Keratinocyte (primary cell): ENCODE measurements around the gene PVR. TPM values are rescaled to one million over a fixed set of nuclear protein-coding genes. Genes with fewer than 3 reads are reported as not detected.

Experiments
- DNase-seq: peaks from one replicate; pipeline ENCODE4 v3.0.0-alpha.2; 2011; ENCODE audit warnings: low read depth, missing footprints, low spot score
- FAIRE-seq: peaks from 2 replicates; lab custom pipeline; 2011; peaks lifted over from hg19 to GRCh38; lab: Jason Lieb, UNC
- H2AFZ ChIP-seq: 2 replicates; pipeline ENCODE4 v1.6.0; 2012; ENCODE audit warnings: low read length, control low read depth, inconsistent platforms; ENCODE audit not compliant: control insufficient read depth
- H3K27ac ChIP-seq: 2 replicates; pipeline ENCODE4 v1.5.1; 2011; ENCODE audit warnings: low read length; ENCODE audit not compliant: control insufficient read depth, insufficient read depth
- H3K27me3 ChIP-seq: 3 replicates; pipeline ENCODE4 v1.6.0; 2011; ENCODE audit warnings: low read length; ENCODE audit not compliant: control insufficient read depth, insufficient read depth; ENCODE audit errors: extremely low read depth
- H3K36me3 ChIP-seq, 2 experiments: 2 replicates in 1 of 2; 3 replicates in 1 of 2; pipeline ENCODE4 v1.5.1; 2011; ENCODE audit warnings: low read length in 2 of 2, mild to moderate bottlenecking in 1 of 2; ENCODE audit not compliant: control insufficient read depth in 2 of 2, insufficient read depth in 2 of 2; ENCODE audit errors: extremely low read depth in 1 of 2
- H3K4me1 ChIP-seq: 3 replicates; pipeline ENCODE4 v1.5.1; 2011; ENCODE audit warnings: low read length; ENCODE audit not compliant: control insufficient read depth, insufficient read depth; ENCODE audit errors: extremely low read depth
- H3K4me2 ChIP-seq: 3 replicates; pipeline ENCODE4 v1.6.0; 2011; ENCODE audit warnings: low read depth, low read length; ENCODE audit not compliant: control insufficient read depth, insufficient read depth; ENCODE audit errors: extremely low read depth
- H3K4me3 ChIP-seq, 3 experiments: fragments of 200-600 bp in 1 of 3; sonication (generic) in 1 of 3; 2 replicates in 2 of 3; 3 replicates in 1 of 3; pipeline ENCODE4 v1.5.1; 2011 to 2016; ENCODE audit warnings: low read length in 3 of 3, mild to moderate bottlenecking in 3 of 3, control low read depth in 2 of 3, inconsistent platforms in 1 of 3, low read depth in 1 of 3, mixed read lengths in 1 of 3, mixed run types in 1 of 3, moderate library complexity in 1 of 3; ENCODE audit not compliant: control insufficient read depth in 2 of 3, insufficient read depth in 2 of 3; ENCODE audit errors: extremely low read depth in 1 of 3
- H3K79me2 ChIP-seq: 2 replicates; pipeline ENCODE4 v1.6.0; 2012; ENCODE audit warnings: low read length; ENCODE audit not compliant: control insufficient read depth, insufficient read depth
- H3K9ac ChIP-seq: 3 replicates; pipeline ENCODE4 v1.6.0; 2011; ENCODE audit warnings: low read length; ENCODE audit not compliant: control insufficient read depth, insufficient read depth; ENCODE audit errors: extremely low read depth
- H3K9me1 ChIP-seq: 3 replicates; pipeline ENCODE4 v1.6.0; 2011; ENCODE audit warnings: low read length; ENCODE audit not compliant: control insufficient read depth, insufficient read depth; ENCODE audit errors: extremely low read depth
- H3K9me3 ChIP-seq: 2 replicates; pipeline ENCODE4 v1.5.1; 2012; ENCODE audit warnings: low read depth, low read length; ENCODE audit not compliant: control insufficient read depth
- H4K20me1 ChIP-seq: 3 replicates; pipeline ENCODE4 v1.6.0; 2011; ENCODE audit warnings: low read length; ENCODE audit not compliant: control insufficient read depth, insufficient read depth; ENCODE audit errors: extremely low read depth
- EZH2 ChIP-seq: IDR thresholded peaks from one replicate; pipeline ENCODE4 v1.6.1; 2012; ENCODE audit warnings: inconsistent platforms, mild to moderate bottlenecking, low read length, moderate library complexity
- dilution Hi-C: fragments of 300-500 bp; cut with MboI; formaldehyde crosslinking; loops from one replicate; pipeline ENCODE4 v1.7.0; 2020; ENCODE audit warnings: low sequenced_read_pairs; ENCODE audit not compliant: extremely low pct_ligation_motif_present
- polyA plus RNA-seq, 5 experiments: library from polyadenylated mRNA; depleted of rRNA in 3 of 5; stranded (reverse) in 3 of 5; stranded (forward) in 1 of 5; unstranded in 1 of 5; fragments of >200 nt; gene quantifications; 1 replicate in 1 of 5; 2 replicates in 3 of 5; 3 replicates in 1 of 5; pipeline versions ENCODE4 v1.2.1 to v1.2.3, GENCODE V29; 2011 to 2012; ENCODE audit warnings: missing spikeins in 2 of 5, low read depth in 1 of 5, low replicate concordance in 1 of 5
- TF ChIP-seq, protein P1 (sequence below), 3 experiments: IDR thresholded peaks in 1 of 3; conservative IDR thresholded peaks in 1 of 3; optimal IDR thresholded peaks in 1 of 3; 2 replicates in 2 of 3; 3 replicates in 1 of 3; pipeline versions ENCODE3 to v1.5.1; 2011; ENCODE audit warnings: low read length in 3 of 3, mild to moderate bottlenecking in 3 of 3, moderate library complexity in 2 of 3, control low read depth in 1 of 3, inconsistent platforms in 1 of 3; ENCODE audit not compliant: insufficient read depth in 2 of 3; ENCODE audit errors: extremely low read depth in 1 of 3

The PVR gene
- polyA plus RNA-seq, 1 donor (not counting 4 experiments of a cell fraction or from before 2014, with no cell fraction given) = 48.1 TPM

DNA sequence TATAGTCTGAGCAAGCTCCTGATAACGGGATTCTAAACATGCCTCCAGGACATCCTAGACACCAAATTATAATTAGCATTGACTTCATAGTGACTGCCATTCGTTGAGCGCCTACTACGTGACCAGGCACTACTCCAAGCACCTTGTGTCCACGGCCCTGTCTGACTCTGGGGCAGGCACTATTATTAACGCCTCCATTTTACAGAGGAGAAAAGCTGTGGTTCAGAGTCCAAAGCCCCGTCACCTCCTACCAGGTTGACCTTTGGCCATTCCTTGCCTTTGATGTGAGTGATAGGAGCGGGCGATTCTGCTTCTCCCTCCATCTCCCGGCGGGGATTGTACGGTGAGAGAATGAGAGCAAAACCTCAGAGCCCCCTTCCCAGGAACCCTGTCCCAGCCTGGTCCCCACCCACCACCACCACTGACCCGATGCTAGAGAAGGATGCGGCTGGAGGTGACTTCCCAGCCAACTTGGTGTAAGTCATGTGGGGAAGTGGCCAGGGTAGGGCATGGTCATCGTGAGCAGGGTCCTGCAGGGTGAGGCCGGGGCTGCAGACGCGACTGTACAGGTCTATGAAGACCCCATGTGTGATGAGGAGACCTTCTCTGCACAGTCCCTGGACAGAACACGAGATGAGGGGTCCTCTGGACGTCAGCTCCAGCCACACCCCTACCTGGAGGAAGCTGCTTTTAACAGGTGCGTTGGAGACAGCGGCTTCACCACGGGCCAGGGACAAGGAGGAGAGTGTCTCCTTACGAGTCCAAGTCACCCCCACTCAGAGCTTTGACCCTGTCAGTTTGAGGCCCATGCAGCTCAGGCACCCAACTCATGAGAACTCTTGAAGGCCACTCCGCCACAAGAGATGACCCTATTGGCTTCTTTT lies 30.2 kb upstream of the PVR start, which contains the start of gene IGSF23:
Gene IGSF23, plus strand, starts transcription at position 269 of the 884 bp plus-strand sequence. Its CDS starts 83 bp downstream, at position 352.
- Histone ChIP-seq H2AFZ (no peak within 1 kb of the TSS), H3K27me3 (no peaks in the 10 kb centered on the region), H3K4me3 (no peak within 1 kb of the TSS), H3K9me1 (no peaks in the 10 kb centered on the region), H3K9ac (no peak within 1 kb of the TSS), H3K36me3 (no peaks in the 10 kb centered on the region), H3K79me2 (no peaks in the 10 kb centered on the region), H3K4me2 (no peak within 1 kb of the TSS), H3K27ac (no peak within 1 kb of the TSS), H3K4me1 (no peaks in the 10 kb centered on the region), H3K9me3 (no peaks in the 10 kb centered on the region), H4K20me1 (no peaks in the 10 kb centered on the region)
- TF ChIP-seq, protein P1, sequence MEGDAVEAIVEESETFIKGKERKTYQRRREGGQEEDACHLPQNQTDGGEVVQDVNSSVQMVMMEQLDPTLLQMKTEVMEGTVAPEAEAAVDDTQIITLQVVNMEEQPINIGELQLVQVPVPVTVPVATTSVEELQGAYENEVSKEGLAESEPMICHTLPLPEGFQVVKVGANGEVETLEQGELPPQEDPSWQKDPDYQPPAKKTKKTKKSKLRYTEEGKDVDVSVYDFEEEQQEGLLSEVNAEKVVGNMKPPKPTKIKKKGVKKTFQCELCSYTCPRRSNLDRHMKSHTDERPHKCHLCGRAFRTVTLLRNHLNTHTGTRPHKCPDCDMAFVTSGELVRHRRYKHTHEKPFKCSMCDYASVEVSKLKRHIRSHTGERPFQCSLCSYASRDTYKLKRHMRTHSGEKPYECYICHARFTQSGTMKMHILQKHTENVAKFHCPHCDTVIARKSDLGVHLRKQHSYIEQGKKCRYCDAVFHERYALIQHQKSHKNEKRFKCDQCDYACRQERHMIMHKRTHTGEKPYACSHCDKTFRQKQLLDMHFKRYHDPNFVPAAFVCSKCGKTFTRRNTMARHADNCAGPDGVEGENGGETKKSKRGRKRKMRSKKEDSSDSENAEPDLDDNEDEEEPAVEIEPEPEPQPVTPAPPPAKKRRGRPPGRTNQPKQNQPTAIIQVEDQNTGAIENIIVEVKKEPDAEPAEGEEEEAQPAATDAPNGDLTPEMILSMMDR (optimal IDR thresholded peaks at IDR 0.05 in 1 of 3, IDR thresholded peaks at IDR 0.05 in 1 of 3, conservative IDR thresholded peaks at IDR 0.05 in 1 of 3; ENCODE audit: extremely low read depth in 1 of 3, insufficient read depth in 2 of 3, low read length in 3 of 3) = no peak
- TF ChIP-seq EZH2 = no peak
- no peak for DNase-seq
- dilution Hi-C loops = no loop called here
- FAIRE-seq = no peak

DNA sequence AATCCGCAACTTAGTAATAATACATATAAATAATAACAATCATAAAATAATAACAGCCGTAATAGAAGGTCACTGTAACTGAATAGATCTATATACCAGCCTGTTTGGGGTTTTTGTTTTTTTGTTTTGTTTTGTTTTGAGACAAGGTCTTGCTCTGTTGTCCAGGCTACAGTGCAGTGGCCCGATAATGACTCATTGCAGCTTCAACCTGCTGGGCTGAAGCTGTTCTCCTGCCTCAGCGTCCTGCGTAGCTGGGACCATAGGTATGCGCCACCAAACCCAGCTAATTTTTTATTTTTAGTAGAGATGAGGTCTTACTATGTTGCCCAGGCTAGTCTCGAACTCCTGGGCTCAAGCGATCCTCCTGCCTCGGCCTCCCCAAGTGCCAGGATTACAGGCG lies 29.4 kb upstream of the PVR start:
- no peak for TF ChIP-seq EZH2
- TF ChIP-seq, protein P1 (optimal IDR thresholded peaks at IDR 0.05 in 1 of 3, IDR thresholded peaks at IDR 0.05 in 1 of 3, conservative IDR thresholded peaks at IDR 0.05 in 1 of 3; ENCODE audit: extremely low read depth in 1 of 3, insufficient read depth in 2 of 3, low read length in 3 of 3) = no peak
- no peak for FAIRE-seq
- no peak overlapping the region for H2AFZ ChIP-seq
- DNase-seq = no peak
- H3K27me3 ChIP-seq = no peaks in the 10 kb centered on the region
- no peak overlapping the region for H3K9ac ChIP-seq
- H4K20me1 ChIP-seq = no peaks in the 10 kb centered on the region
- H3K4me1 ChIP-seq = no peaks in the 10 kb centered on the region
- no peaks in the 10 kb centered on the region for H3K9me3 ChIP-seq
- no peak overlapping the region for H3K4me2 ChIP-seq
- no peaks in the 10 kb centered on the region for H3K9me1 ChIP-seq
- no peaks in the 10 kb centered on the region for H3K36me3 ChIP-seq
- no peak overlapping the region for H3K4me3 ChIP-seq
- H3K79me2 ChIP-seq = no peaks in the 10 kb centered on the region
- no peak overlapping the region for H3K27ac ChIP-seq
- dilution Hi-C loops = no loop called here
